K562 (cell line): ENCODE measurements around the gene MAGI2. TPM values are rescaled to one million over a fixed set of nuclear protein-coding genes. Genes with fewer than 3 reads are reported as not detected.

Source experiments
- ATAC-seq: fragments of 200-7000 bp; cut with Tn5 transposase; 3 replicates; pipeline ENCODE4 v1.9.1; 2020; ENCODE audit warnings: moderate library complexity
- BruUV-seq: library from RNA; stranded (reverse); fragments of 400-500 nt; replicated peaks from 2 replicates; lab custom pipeline; 2021; lab: Mats Ljungman, UMichigan
- CTCF ChIA-PET: fragments of 300-600 bp; formaldehyde crosslinking; extraction: SDS; loops from one replicate; lab custom pipeline; 2021; ENCODE audit warnings: low intra/inter-chr PET ratio; lab: Yijun Ruan, JAX
- POLR2A ChIA-PET: fragments of 300-600, 350-650 bp; sonication (Branson Sonifier 250); formaldehyde crosslinking; extraction: SDS; loops from one replicate; lab custom pipeline; 2021; ENCODE audit warnings: antibody characterized with exemption, inconsistent platforms; lab: Yijun Ruan, JAX
- DNase-seq, 4 experiments: peaks; one replicate each; pipeline versions ENCODE4 v3.0.0 to v3.0.0-alpha.2; 2011 to 2018; ENCODE audit warnings: low spot score in 3 of 4, mixed read lengths in 3 of 4; ENCODE audit errors: extremely low read depth in 1 of 4
- FAIRE-seq: peaks from 2 replicates; lab custom pipeline; 2011; peaks lifted over from hg19 to GRCh38; lab: Jason Lieb, UNC
- H2AFZ ChIP-seq: 2 replicates; pipeline ENCODE4 v1.6.0; 2011; ENCODE audit warnings: low read depth, low read length, control low read depth, inconsistent platforms
- H3K27ac ChIP-seq: fragments of 200-600 bp; 3 replicates; pipeline ENCODE4 v1.8.0; 2011; ENCODE audit warnings: low read depth, mild to moderate bottlenecking, control low read depth, inconsistent platforms, low read length, moderate library complexity, mixed read lengths; ENCODE audit errors: extremely low read depth
- H3K27me3 ChIP-seq, 2 experiments: fragments of 300-600 bp in 1 of 2; 2 replicates in 1 of 2; 3 replicates in 1 of 2; pipeline versions ENCODE4 v1.6.0 to v1.8.0; 2011; ENCODE audit warnings: inconsistent platforms in 2 of 2, low read length in 2 of 2, mild to moderate bottlenecking in 1 of 2, mixed read lengths in 1 of 2, moderate library complexity in 1 of 2; ENCODE audit not compliant: control insufficient read depth in 2 of 2, insufficient read depth in 2 of 2
- H3K36me3 ChIP-seq: fragments of 300-600 bp; 3 replicates; pipeline ENCODE4 v1.8.0; 2011; ENCODE audit warnings: mild to moderate bottlenecking, low read length, inconsistent platforms; ENCODE audit not compliant: control insufficient read depth, insufficient read depth
- H3K4me1 ChIP-seq, 2 experiments: fragments of 200-600 bp in 1 of 2; replicated peaks in 1 of 2; 2 replicates in 1 of 2; 3 replicates in 1 of 2; pipeline versions ENCODE4 v1.5.1 to v1.8.0; 2011; ENCODE audit warnings: inconsistent platforms in 2 of 2, low read length in 2 of 2, mild to moderate bottlenecking in 1 of 2, mixed read lengths in 1 of 2, moderate library complexity in 1 of 2; ENCODE audit not compliant: control insufficient read depth in 2 of 2, insufficient read depth in 2 of 2
- H3K4me2 ChIP-seq: 2 replicates; pipeline ENCODE4 v1.6.1; 2011; ENCODE audit warnings: low read length, control low read depth, inconsistent platforms, mixed read lengths; ENCODE audit not compliant: insufficient read depth
- H3K4me3 ChIP-seq: fragments of 200-600 bp; sonication (generic), shearing (Covaris generic); 2 replicates; pipeline ENCODE4 v1.5.1; 2016; ENCODE audit warnings: control low read depth, inconsistent platforms
- H3K79me2 ChIP-seq: fragments of 200-600 bp; 3 replicates; pipeline ENCODE4 v1.8.0; 2011; ENCODE audit warnings: low read length, inconsistent platforms; ENCODE audit not compliant: control insufficient read depth, insufficient read depth
- H3K9ac ChIP-seq, 2 experiments: 2 replicates each; pipeline versions ENCODE4 v1.6.0 to v1.6.1; 2011; ENCODE audit warnings: low read depth in 2 of 2, low read length in 2 of 2, control low read depth in 1 of 2, inconsistent platforms in 1 of 2, mild to moderate bottlenecking in 1 of 2, mixed read lengths in 1 of 2; ENCODE audit not compliant: insufficient read depth in 1 of 2
- H3K9me1 ChIP-seq: one replicate; pipeline ENCODE4 v1.6.0; 2011; ENCODE audit warnings: inconsistent platforms, mild to moderate bottlenecking, low read length, moderate library complexity; ENCODE audit not compliant: control insufficient read depth, insufficient read depth
- H3K9me3 ChIP-seq: replicated peaks from 2 replicates; pipeline ENCODE4 v1.5.1; 2011; ENCODE audit warnings: low read depth, low read length, inconsistent platforms; ENCODE audit not compliant: control insufficient read depth, insufficient read depth
- H4K20me1 ChIP-seq: replicated peaks from 2 replicates; pipeline ENCODE4 v1.6.1; 2011; ENCODE audit warnings: low read length, inconsistent platforms, mixed read lengths; ENCODE audit not compliant: control insufficient read depth, insufficient read depth
- CHD4 ChIP-seq: fragments of 200-600 bp; sonication (generic); IDR thresholded peaks from 3 replicates; pipeline ENCODE4 v1.6.1; 2012; ENCODE audit warnings: low read depth, mild to moderate bottlenecking, mixed read lengths, low read length, inconsistent platforms; ENCODE audit not compliant: insufficient read depth, insufficient replicate concordance, poor library complexity, severe bottlenecking
- FOXK1 ChIP-seq: sonication (generic); formaldehyde crosslinking; IDR thresholded peaks from 2 replicates; pipeline ENCODE4 v1.8.0; 2022; ENCODE audit warnings: missing genetic modification reagents, mild to moderate bottlenecking, borderline replicate concordance
- GABPA ChIP-seq: fragments of 200-800 bp; sonication (Bioruptor generic); conservative IDR thresholded peaks from 2 replicates; pipeline ENCODE4 v1.6.1; 2016; ENCODE audit warnings: low read depth, missing genetic modification characterization, missing compliant biosample characterization
- JUN ChIP-seq, 2 experiments: sonication (generic) in 1 of 2; formaldehyde crosslinking in 1 of 2; IDR thresholded peaks; 2 replicates each; pipeline versions ENCODE4 v1.6.1 to v1.8.0; 2012 to 2022; ENCODE audit warnings: borderline replicate concordance in 2 of 2, mild to moderate bottlenecking in 2 of 2, improper control_type of control experiment in 1 of 2, low read depth in 1 of 2, low read length in 1 of 2, missing genetic modification reagents in 1 of 2
- LCOR ChIP-seq: sonication (generic); formaldehyde crosslinking; IDR thresholded peaks from 2 replicates; pipeline ENCODE4 v1.8.0; 2022; ENCODE audit warnings: mild to moderate bottlenecking, missing genetic modification reagents
- MYBL2 ChIP-seq, 2 experiments: fragments of 450-650 bp in 1 of 2; sonication (generic) in 1 of 2; formaldehyde crosslinking in 1 of 2; IDR thresholded peaks; 2 replicates each; pipeline versions ENCODE4 v1.6.1 to v1.8.1; 2017 to 2022; ENCODE audit warnings: borderline replicate concordance in 1 of 2, inconsistent platforms in 1 of 2, low read depth in 1 of 2, mild to moderate bottlenecking in 1 of 2, missing genetic modification reagents in 1 of 2, moderate library complexity in 1 of 2
- NR4A1 ChIP-seq, 2 experiments: fragments of 250-450 bp in 1 of 2; fragments of 450-650 bp in 1 of 2; sonication (Bioruptor Pico) in 1 of 2; IDR thresholded peaks; 2 replicates each; pipeline versions ENCODE4 v1.4.0 to v1.6.1; 2016 to 2020; ENCODE audit warnings: mild to moderate bottlenecking in 2 of 2, missing compliant biosample characterization in 1 of 2, missing genetic modification characterization in 1 of 2, moderate library complexity in 1 of 2
- SMAD3 ChIP-seq: fragments of 450-650 bp; formaldehyde crosslinking; conservative IDR thresholded peaks from 2 replicates; pipeline ENCODE4 v1.4.0; 2020; ENCODE audit warnings: mild to moderate bottlenecking
- SMARCE1 ChIP-seq: fragments of 450-650 bp; IDR thresholded peaks from 2 replicates; pipeline ENCODE4 v1.7.1; 2016; ENCODE audit warnings: mild to moderate bottlenecking
- TCFL5 ChIP-seq: fragments of 250-450 bp; sonication (Bioruptor Pico); conservative IDR thresholded peaks from 2 replicates; pipeline ENCODE4 v1.6.1; 2021; ENCODE audit warnings: mild to moderate bottlenecking, moderate library complexity, matching md5 sums
- ZBTB17 ChIP-seq: fragments of 450-650 bp; formaldehyde crosslinking; IDR thresholded peaks from 2 replicates; pipeline ENCODE4 v1.4.0; 2020; ENCODE audit warnings: mild to moderate bottlenecking
- ZNF408 ChIP-seq: fragments of 250-450 bp; sonication (Bioruptor Pico); IDR thresholded peaks from 2 replicates; pipeline ENCODE4 v1.4.0; 2020; ENCODE audit warnings: low read depth, mild to moderate bottlenecking, moderate library complexity
- ZNF445 ChIP-seq: fragments of 250-450 bp; sonication (Bioruptor Pico); IDR thresholded peaks from 2 replicates; pipeline ENCODE4 v1.4.0; 2020; ENCODE audit warnings: low read depth, mild to moderate bottlenecking, moderate library complexity
- WGBS: fragments of 100-300 bp; shearing (Covaris generic); methylation state at CpG from one replicate; pipeline ENCODE4 v1.1.6; 2016; ENCODE audit warnings: low coverage, mixed read lengths; ENCODE audit not compliant: insufficient coverage; ENCODE audit errors: missing lambda C conversion rate; 5-methylcytosine and 5-hydroxymethylcytosine counted together
- in situ Hi-C: fragments of 300-500 bp; cut with MboI; formaldehyde crosslinking; loops from 4 replicates; pipeline ENCODE4 v1.15.0; 2018; ENCODE audit warnings: inconsistent platforms, mixed read lengths
- intact Hi-C: fragments of 100-400 bp; cut with micrococcal nuclease; formaldehyde crosslinking; loops from 2 replicates; pipeline ENCODE4 v1.14.2; 2022
- polyA plus RNA-seq, 8 experiments: library from polyadenylated mRNA; depleted of rRNA in 4 of 8; stranded (reverse) in 5 of 8; unstranded in 3 of 8; fragments of >200 nt; fragmentation: Nextera tagmentation in 2 of 8; fragmentation: Illumina TruSeq in 1 of 8; extraction: Ambion mirVana in 2 of 8; extraction: Trizol in 1 of 8; gene quantifications; 2 replicates each; pipeline versions ENCODE4 v1.2.1 to v1.2.3, GENCODE V29; 2011 to 2014; ENCODE audit warnings: inconsistent platforms in 1 of 8, missing spikeins in 1 of 8
- total RNA-seq, 7 experiments: library from RNA; depleted of rRNA in 6 of 7; stranded (reverse); fragments of >200 nt in 6 of 7; fragmentation: Illumina TruSeq in 2 of 7; extraction: Trizol in 2 of 7; gene quantifications; 2 replicates each; pipeline versions ENCODE4 v1.2.1 to v1.2.3, GENCODE V29; 2011 to 2021; ENCODE audit warnings: low replicate concordance in 1 of 7
- TF ChIP-seq, protein P1 (sequence below): IDR thresholded peaks from 2 replicates; pipeline ENCODE4 v1.6.1; 2011; ENCODE audit warnings: borderline replicate concordance, low read depth, mild to moderate bottlenecking, moderate library complexity, low read length; ENCODE audit not compliant: insufficient read depth, poor library complexity, severe bottlenecking

Gene MAGI2
- total and polyA plus RNA-seq, 9 of the 15 experiments (the other 6 are each of a cell fraction or from before 2014, with no cell fraction given), result 0.27 to 1.4 (median 0.70) TPM

DNA sequence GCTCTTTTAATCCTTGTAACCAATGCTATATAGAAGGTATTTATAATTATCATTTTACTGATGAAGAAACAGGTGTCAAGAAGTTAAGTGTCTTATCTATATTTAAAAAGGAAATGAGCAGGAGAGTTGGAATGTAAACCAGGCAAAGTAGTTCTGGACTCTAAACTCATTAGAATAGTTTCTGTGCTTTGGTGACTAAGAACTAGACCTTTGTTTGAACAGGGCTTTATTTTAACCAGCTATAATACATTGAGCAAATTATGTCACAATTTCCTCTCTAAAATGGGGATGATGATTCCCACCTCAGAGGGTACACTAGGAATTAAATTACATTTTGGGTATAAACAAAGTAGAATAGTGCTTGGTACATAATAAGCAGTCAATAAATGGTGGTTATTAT, 236.0 kb downstream of the MAGI2 start:
- Histone ChIP-seq H3K4me2 (no peak overlapping the region), H3K9me3 (no peaks in the 10 kb centered on the region), H2AFZ (no peak overlapping the region), H3K27me3 (no peaks in the 10 kb centered on the region), H3K4me1 (no peaks in the 10 kb centered on the region), H3K9me1 (no peaks in the 10 kb centered on the region), H3K36me3 (no peaks in the 10 kb centered on the region), H3K9ac (no peak overlapping the region), H4K20me1 (no peaks in the 10 kb centered on the region), H3K79me2 (no peaks in the 10 kb centered on the region), H3K27ac (no peak overlapping the region), H3K4me3 (no peak overlapping the region)
- no peak for ATAC-seq
- ChIA-PET POLR2A (no interaction called here), CTCF (no interaction called here)
- no peak for FAIRE-seq
- no TSS peak for BruUV-seq
- intact Hi-C loops (no loop called here), in situ Hi-C loops (no loop called here)
- no peak for TF ChIP-seq LCOR (CRISPR knock-in tag)
- TF ChIP-seq ZNF408 (CRISPR knock-in tag), result no peak
- no peak for TF ChIP-seq SMAD3 (CRISPR knock-in tag)
- no peak for TF ChIP-seq SMARCE1
- no peak for DNase-seq

DNA sequence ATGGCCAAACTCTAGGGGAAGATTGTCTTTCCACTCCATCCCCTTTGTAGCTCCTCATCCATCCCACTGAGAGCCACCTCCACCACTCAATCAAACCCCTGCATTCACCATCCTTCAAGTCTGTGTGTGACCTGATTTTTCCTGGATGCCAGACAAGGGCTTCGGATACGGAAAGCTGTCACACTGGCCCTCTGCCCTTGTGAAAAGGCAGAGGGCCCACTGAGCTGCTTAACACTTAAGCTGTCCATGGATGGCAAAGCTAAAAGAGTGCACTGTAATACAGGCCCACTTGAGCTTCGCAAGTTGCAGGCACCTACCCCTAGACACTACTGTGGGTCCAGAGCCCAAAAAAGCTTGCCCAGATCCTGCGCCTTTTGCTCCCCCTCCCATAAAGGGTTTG, 237.2 kb downstream of the MAGI2 start:
- H3K36me3 ChIP-seq, result no peaks in the 10 kb centered on the region
- H3K4me2 ChIP-seq, result no peak overlapping the region
- no peak overlapping the region for H3K9ac ChIP-seq
- intact Hi-C loops (no loop called here), in situ Hi-C loops (no loop called here)
- no peaks in the 10 kb centered on the region for H3K4me1 ChIP-seq
- H3K27me3 ChIP-seq, result no peaks in the 10 kb centered on the region
- POLR2A ChIA-PET, result no interaction called here
- H3K9me3 ChIP-seq, result no peaks in the 10 kb centered on the region
- no peak for DNase-seq
- FAIRE-seq, result no peak
- H4K20me1 ChIP-seq, result no peaks in the 10 kb centered on the region
- no TSS peak for BruUV-seq
- no peak for ATAC-seq
- H3K4me3 ChIP-seq, result no peak overlapping the region
- no peak overlapping the region for H3K27ac ChIP-seq
- no peaks in the 10 kb centered on the region for H3K79me2 ChIP-seq
- WGBS, result 2% methylated on average over 4 of the region's 4 CpGs
- CTCF ChIA-PET, result no interaction called here
- no peaks in the 10 kb centered on the region for H3K9me1 ChIP-seq
- no peak overlapping the region for H2AFZ ChIP-seq
- TF ChIP-seq MYBL2 (IDR thresholded peaks at IDR 0.05; ENCODE audit: low read depth) (no peak), MYBL2 (CRISPR knock-in tag; IDR thresholded peaks at IDR 0.05; ENCODE audit: borderline replicate concordance) (no peak), GABPA (no peak), NR4A1 (CRISPR knock-in tag; IDR thresholded peaks at IDR 0.05) (no peak), NR4A1 (tag; IDR thresholded peaks at IDR 0.05) (no peak), FOXK1 (no peak), TCFL5 (CRISPR knock-in tag) (no peak), CHD4 (no peak), SMAD3 (CRISPR knock-in tag) (no peak), ZBTB17 (no peak), JUN (IDR thresholded peaks at IDR 0.05; ENCODE audit: borderline replicate concordance, low read depth, low read length) (no peak), JUN (CRISPR knock-in tag; IDR thresholded peaks at IDR 0.05; ENCODE audit: borderline replicate concordance) (no peak), ZNF445 (CRISPR knock-in tag) (no peak)
- TF ChIP-seq, protein P1, sequence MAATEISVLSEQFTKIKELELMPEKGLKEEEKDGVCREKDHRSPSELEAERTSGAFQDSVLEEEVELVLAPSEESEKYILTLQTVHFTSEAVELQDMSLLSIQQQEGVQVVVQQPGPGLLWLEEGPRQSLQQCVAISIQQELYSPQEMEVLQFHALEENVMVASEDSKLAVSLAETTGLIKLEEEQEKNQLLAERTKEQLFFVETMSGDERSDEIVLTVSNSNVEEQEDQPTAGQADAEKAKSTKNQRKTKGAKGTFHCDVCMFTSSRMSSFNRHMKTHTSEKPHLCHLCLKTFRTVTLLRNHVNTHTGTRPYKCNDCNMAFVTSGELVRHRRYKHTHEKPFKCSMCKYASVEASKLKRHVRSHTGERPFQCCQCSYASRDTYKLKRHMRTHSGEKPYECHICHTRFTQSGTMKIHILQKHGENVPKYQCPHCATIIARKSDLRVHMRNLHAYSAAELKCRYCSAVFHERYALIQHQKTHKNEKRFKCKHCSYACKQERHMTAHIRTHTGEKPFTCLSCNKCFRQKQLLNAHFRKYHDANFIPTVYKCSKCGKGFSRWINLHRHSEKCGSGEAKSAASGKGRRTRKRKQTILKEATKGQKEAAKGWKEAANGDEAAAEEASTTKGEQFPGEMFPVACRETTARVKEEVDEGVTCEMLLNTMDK, result no peak
